Right cardiac atrium (tissue), 5 donors: ENCODE data around the gene SIGLEC9. TPM values are rescaled to one million over a fixed set of nuclear protein-coding genes. Genes with fewer than 3 reads are reported as not detected.
A peak's percentile ranks its signal among the peaks of the same experiment; 100 is the strongest.

Source experiments
- ATAC-seq, 2 donors: fragments of 200-7000 bp; cut with Tn5 transposase; one replicate each; pipeline versions ENCODE4 v1.8.0 to v1.9.1; 2020; ENCODE audit warnings: moderate library complexity in 2 of 2, mild to moderate bottlenecking in 1 of 2
- DNase-seq, 3 donors: peaks; one replicate each; pipeline ENCODE4 v3.0.0-alpha.2; 2020
- H3K27ac ChIP-seq: one replicate; pipeline ENCODE4 v1.5.1; 2013; ENCODE audit warnings: mild to moderate bottlenecking, low read length, control low read depth, moderate library complexity
- H3K27me3 ChIP-seq: one replicate; pipeline ENCODE4 v1.6.1; 2013; ENCODE audit not compliant: control insufficient read depth, insufficient read depth
- H3K4me1 ChIP-seq: one replicate; pipeline ENCODE4 v1.6.1; 2013; ENCODE audit warnings: low read length; ENCODE audit not compliant: control insufficient read depth, insufficient read depth
- H3K4me3 ChIP-seq: one replicate; pipeline ENCODE4 v1.5.1; 2013; ENCODE audit warnings: low read length, control low read depth
- H3K9me3 ChIP-seq: one replicate; pipeline ENCODE4 v1.6.1; 2013; ENCODE audit warnings: low read length; ENCODE audit not compliant: control insufficient read depth
- WGBS: extraction: QIAGEN DNeasy Blood & Tissue Kit; methylation state at CpG from one replicate; pipeline ENCODE4 v1.1.7; 2013; 5-methylcytosine and 5-hydroxymethylcytosine counted together
- intact Hi-C, 4 donors: fragments of 100-400 bp; cut with DNase I; formaldehyde crosslinking; loops; one replicate each; pipeline versions ENCODE4 v1.11.0 to v1.14.0; 2022 to 2023
- polyA plus RNA-seq: library from polyadenylated mRNA; stranded (reverse); fragments of 200-250 nt; gene quantifications from one replicate; pipeline ENCODE4 v1.2.3, GENCODE V29; 2013
- total RNA-seq, 4 donors: library from RNA; stranded (reverse); fragmentation: NEBNext Ultra II Directional; extraction: Animal tissue kit (Norgen Biotek cat#: 25700); gene quantifications; one replicate each; pipeline ENCODE4 v1.2.1, GENCODE V29; 2021
- donor health status: healthy with polysubstance abuse.
- donor health status: DM: no; HTN: yes; CAD: no.
- donor health status: DM: no; HTN: no; CAD: no.
- donor health status: DM: no; HTN: yes; CAD: no; lungs with severe emphysema.
- donor health status: DM: yes; HTN: yes; CAD: no.

Gene SIGLEC9
- total and polyA plus RNA-seq, 5 donors: 1.2 to 6.0 (median 4.1) TPM

GRCh38 chr19:51086153-51086850 is 38.4 kb upstream of the SIGLEC9 start:
- Histone ChIP-seq H3K27ac (no peak overlapping the region), H3K9me3 (no peaks in the 10 kb centered on the region), H3K4me3 (no peak overlapping the region), H3K27me3 (no peaks in the 10 kb centered on the region), H3K4me1 (no peaks in the 10 kb centered on the region)
- 82% methylated on average over 18 of the region's 18 CpGs for WGBS
- DNase-seq (no peak), ATAC-seq (no peak)
- intact Hi-C loops: no loop called here

GRCh38 chr19:51089786-51090185 is 34.9 kb upstream of the SIGLEC9 start:
- 81% methylated on average over 17 of the region's 17 CpGs for WGBS
- no peaks in the 10 kb centered on the region for H3K9me3 ChIP-seq
- H3K4me3 ChIP-seq: no peak overlapping the region
- DNase-seq: no peak
- no peak overlapping the region for H3K27ac ChIP-seq
- no peaks in the 10 kb centered on the region for H3K4me1 ChIP-seq
- ATAC-seq: no peak
- no peaks in the 10 kb centered on the region for H3K27me3 ChIP-seq
- intact Hi-C loops: loop anchor here in 3 of 4 donors (5.0 to 10.0 kb wide), 3 partner anchors 62 to 165 kb away; partner anchors contain the start of gene KLK11 (in 1 of the 3)

- 62% methylated on average over 8 of the region's 8 CpGs for WGBS
- intact Hi-C loops: loop anchor here in 3 of 4 donors (5.0 to 10.0 kb wide), 3 partner anchors 63 to 166 kb away; partner anchors contain the start of gene KLK11 (in 1 of the 3)
Measured at GRCh38 chr19:51090471-51090870, 34.2 kb upstream of the SIGLEC9 start.

GRCh38 chr19:51091126-51091525 is 33.6 kb upstream of the SIGLEC9 start:
- Histone ChIP-seq H3K27ac (no peak overlapping the region), H3K4me1 (no peaks in the 10 kb centered on the region), H3K27me3 (no peaks in the 10 kb centered on the region), H3K4me3 (no peak overlapping the region), H3K9me3 (no peaks in the 10 kb centered on the region)
- intact Hi-C loops: loop anchor here in 3 of 4 donors (5.0 to 10.0 kb wide), 3 partner anchors 64 to 166 kb away; partner anchors contain the start of gene KLK11 (in 1 of the 3)
- WGBS: 79% methylated on average over 10 of the region's 10 CpGs
- ATAC-seq: no peak
- DNase-seq: no peak

More at GRCh38 chr19:51090471-51090870, 34.2 kb upstream of the SIGLEC9 start:
- no peaks in the 10 kb centered on the region for H3K4me1 ChIP-seq
- H3K27me3 ChIP-seq: no peaks in the 10 kb centered on the region
- H3K9me3 ChIP-seq: no peaks in the 10 kb centered on the region
- H3K27ac ChIP-seq: no peak overlapping the region
- no peak overlapping the region for H3K4me3 ChIP-seq
- DNase-seq (no peak), ATAC-seq (no peak)

- WGBS: 58% methylated on average over 16 of the region's 16 CpGs
- Histone ChIP-seq H3K27ac (no peak overlapping the region), H3K4me1 (no peaks in the 10 kb centered on the region), H3K9me3 (no peaks in the 10 kb centered on the region), H3K27me3 (no peaks in the 10 kb centered on the region), H3K4me3 (no peak overlapping the region)
- intact Hi-C loops: loop anchor here in 3 of 4 donors (2.0 to 10.0 kb wide), 4 partner anchors 65 to 167 kb away; partner anchors contain the start of gene KLK11 (in 1 of the 3)
- DNase-seq (no peak), ATAC-seq (no peak)
Measured at GRCh38 chr19:51091895-51092873, 32.5 kb upstream of the SIGLEC9 start.

- DNase-seq: no peak
- WGBS: 81% methylated on average over 8 of the region's 8 CpGs
- Histone ChIP-seq H3K4me1 (no peaks in the 10 kb centered on the region), H3K27me3 (no peaks in the 10 kb centered on the region), H3K9me3 (no peaks in the 10 kb centered on the region), H3K27ac (no peak overlapping the region), H3K4me3 (no peak overlapping the region)
- intact Hi-C loops: loop anchor here in 3 of 4 donors (2.0 to 10.0 kb wide), 4 partner anchors 66 to 168 kb away; partner anchors contain the start of gene KLK11 (in 1 of the 3)
- ATAC-seq: no peak
Measured at GRCh38 chr19:51093101-51093500, 31.6 kb upstream of the SIGLEC9 start.

GRCh38 chr19:51093510-51094345 is 31.0 kb upstream of the SIGLEC9 start:
- no peak for DNase-seq

GRCh38 chr19:51094696-51095279 is 29.9 kb upstream of the SIGLEC9 start:
- intact Hi-C loops: loop anchor here (5.0 to 10.0 kb wide), 5 partner anchors 67 to 170 kb away; partner anchors contain the start of genes KLK10 (in 1 of the 4) and KLK11 (in 1 of the 4)
- Histone ChIP-seq H3K4me3 (no peak overlapping the region), H3K4me1 (no peaks in the 10 kb centered on the region), H3K9me3 (no peaks in the 10 kb centered on the region), H3K27me3 (no peaks in the 10 kb centered on the region), H3K27ac (no peak overlapping the region)
- no peak for ATAC-seq
- WGBS: 20% methylated on average over 15 of the region's 15 CpGs
- DNase-seq: peak in 2 of 3 donors; percentile 60 to 73

More at GRCh38 chr19:51093510-51094345, 31.0 kb upstream of the SIGLEC9 start:
- Histone ChIP-seq H3K27ac (no peak overlapping the region), H3K4me1 (no peaks in the 10 kb centered on the region), H3K4me3 (no peak overlapping the region), H3K27me3 (no peaks in the 10 kb centered on the region), H3K9me3 (no peaks in the 10 kb centered on the region)
- WGBS: 75% methylated on average over 22 of the region's 22 CpGs
- intact Hi-C loops: loop anchor here in 3 of 4 donors (2.0 to 10.0 kb wide), 4 partner anchors 66 to 169 kb away; partner anchors contain the start of gene KLK11 (in 1 of the 3)
- ATAC-seq: no peak

- Histone ChIP-seq H3K27ac (no peak overlapping the region), H3K4me1 (no peaks in the 10 kb centered on the region), H3K4me3 (no peak overlapping the region), H3K27me3 (no peaks in the 10 kb centered on the region), H3K9me3 (no peaks in the 10 kb centered on the region)
- intact Hi-C loops: loop anchor here (5.0 to 10.0 kb wide), 4 partner anchors 74 to 172 kb away; partner anchors contain the start of gene KLK10 (in 1 of the 4)
- no peak for ATAC-seq
- no peak for DNase-seq
- 80% methylated on average over 6 of the region's 6 CpGs for WGBS
Measured at GRCh38 chr19:51096473-51097165, 28.1 kb upstream of the SIGLEC9 start.
